ENCODE data around the gene PCYT2. TPM values are rescaled to one million over a fixed set of nuclear protein-coding genes. Genes with fewer than 3 reads are reported as not detected.
A peak's percentile ranks its signal among the peaks of the same experiment; 100 is the strongest.

PCYT2 gene
- total and polyA plus RNA-seq, 9 of the 15 experiments (the other 6 are each of a cell fraction or from before 2014, with no cell fraction given), result 0.92 to 134 (median 82.5) TPM

- TF ChIP-seq TBL1XR1 (IDR thresholded peaks at IDR 0.05; ENCODE audit: low read length in 2 of 2) (no peak), ZNF239 (CRISPR knock-in tag; IDR thresholded peaks at IDR 0.05) (0 out of 2 replicates have a peak, but pooled peaks have one; percentile 27), FOXM1 (IDR thresholded peaks at IDR 0.05; ENCODE audit: low read depth) (no peak), FOXM1 (CRISPR knock-in tag; IDR thresholded peaks at IDR 0.05; ENCODE audit: low read depth) (peak; percentile 67; the same call in 1 of the 2 replicates), ID3 (CRISPR knock-in tag; IDR thresholded peaks at IDR 0.05) (no peak), ID3 (tag; IDR thresholded peaks at IDR 0.05) (peak; percentile 73; the same call in 1 of the 2 replicates), ZEB2 (IDR thresholded peaks at IDR 0.05) (no peak), VEZF1 (CRISPR knock-in tag; IDR thresholded peaks at IDR 0.05) (peak; percentile 99), GTF2E2 (tag; IDR thresholded peaks at IDR 0.05) (peak; percentile 45; the same call in 1 of the 2 replicates), ZNF212 (CRISPR knock-in tag; IDR thresholded peaks at IDR 0.05) (0 out of 2 replicates have a peak, but pooled peaks have one; percentile 52), MAZ (CRISPR knock-in tag; conservative IDR thresholded peaks at IDR 0.05 in 1 of 2, IDR thresholded peaks at IDR 0.05 in 1 of 2) (peak in 1 of 2 experiments; percentile 37; a peak in 2 of 4 replicates), CTBP1 (IDR thresholded peaks at IDR 0.05; ENCODE audit: borderline replicate concordance) (peak; percentile 59), NONO (IDR thresholded peaks at IDR 0.05; ENCODE audit: low read depth in 2 of 2, low read length in 1 of 2) (peak; percentile 82 to 97), SIN3B (IDR thresholded peaks at IDR 0.05; ENCODE audit: low read depth) (peak; percentile 74), NR2F6 (CRISPR knock-in tag; IDR thresholded peaks at IDR 0.05) (no peak), E2F5 (CRISPR knock-in tag; IDR thresholded peaks at IDR 0.05) (0 out of 2 replicates have a peak, but pooled peaks have one; percentile 27), RBFOX2 (IDR thresholded peaks at IDR 0.05; ENCODE audit: low read depth, low read length) (peak; percentile 86), ETV5 (CRISPR knock-in tag; IDR thresholded peaks at IDR 0.05; ENCODE audit: low read depth) (peak; percentile 15; the same call in 1 of the 2 replicates), E2F1 (CRISPR knock-in tag; IDR thresholded peaks at IDR 0.05) (peak; percentile 67; the same call in 1 of the 2 replicates), ETS1 (conservative IDR thresholded peaks at IDR 0.05; ENCODE audit: control insufficient read depth, low read depth, low read length) (peak; percentile 27; the same call in 1 of the 2 replicates), ZNF444 (CRISPR knock-in tag; IDR thresholded peaks at IDR 0.05) (no peak)
These were observed 51.1 kb downstream of the PCYT2 start, which contains the start of gene P4HB (continued) for GRCh38 chr17:81859906-81860755.
